ENCODE data around the gene NCOA7.

- TF ChIP-seq, protein P1, sequence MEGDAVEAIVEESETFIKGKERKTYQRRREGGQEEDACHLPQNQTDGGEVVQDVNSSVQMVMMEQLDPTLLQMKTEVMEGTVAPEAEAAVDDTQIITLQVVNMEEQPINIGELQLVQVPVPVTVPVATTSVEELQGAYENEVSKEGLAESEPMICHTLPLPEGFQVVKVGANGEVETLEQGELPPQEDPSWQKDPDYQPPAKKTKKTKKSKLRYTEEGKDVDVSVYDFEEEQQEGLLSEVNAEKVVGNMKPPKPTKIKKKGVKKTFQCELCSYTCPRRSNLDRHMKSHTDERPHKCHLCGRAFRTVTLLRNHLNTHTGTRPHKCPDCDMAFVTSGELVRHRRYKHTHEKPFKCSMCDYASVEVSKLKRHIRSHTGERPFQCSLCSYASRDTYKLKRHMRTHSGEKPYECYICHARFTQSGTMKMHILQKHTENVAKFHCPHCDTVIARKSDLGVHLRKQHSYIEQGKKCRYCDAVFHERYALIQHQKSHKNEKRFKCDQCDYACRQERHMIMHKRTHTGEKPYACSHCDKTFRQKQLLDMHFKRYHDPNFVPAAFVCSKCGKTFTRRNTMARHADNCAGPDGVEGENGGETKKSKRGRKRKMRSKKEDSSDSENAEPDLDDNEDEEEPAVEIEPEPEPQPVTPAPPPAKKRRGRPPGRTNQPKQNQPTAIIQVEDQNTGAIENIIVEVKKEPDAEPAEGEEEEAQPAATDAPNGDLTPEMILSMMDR (IDR thresholded peaks at IDR 0.05; ENCODE audit: low read depth, low read length): no peak
- no peak for TF ChIP-seq EZH2phosphoT487 (IDR thresholded peaks at IDR 0.05; ENCODE audit: low read depth)
Observed at GRCh38 chr6:125819535-125820326, 29.0 kb downstream of the NCOA7 start.

Measured in OCI-LY3 (cell line).